HG02943 (cell line): ENCODE results near the gene ARFGEF3.

Experiments used
- ATAC-seq: cut with Tn5 transposase; IDR thresholded peaks from one replicate; pipeline ENCODE4 v1.9.1; 2021; ENCODE audit warnings: mild to moderate bottlenecking, low read depth, moderate library complexity; ENCODE audit not compliant: unreplicated experiment

The ARFGEF3 gene

DNA sequence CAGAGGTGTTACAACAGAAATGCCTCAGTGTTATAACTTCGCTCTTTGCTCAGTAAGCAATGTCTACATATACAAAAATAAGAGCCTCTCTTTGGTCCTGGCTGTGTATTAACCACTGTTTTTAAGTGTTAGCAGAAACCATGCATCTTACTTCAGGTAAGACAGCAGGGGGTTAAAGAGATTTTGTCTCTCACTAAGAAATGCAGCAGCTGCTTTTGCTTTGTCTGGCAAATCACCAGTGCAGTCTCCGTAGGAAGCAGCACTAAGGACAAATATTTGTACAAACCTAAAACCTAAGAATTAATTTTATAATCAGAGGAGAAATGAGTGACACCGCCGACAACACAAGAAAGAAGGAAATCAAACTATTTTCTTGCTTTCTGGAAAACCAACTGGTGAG, 216.7 kb downstream of the ARFGEF3 start:
- no peak for ATAC-seq

- ATAC-seq = no peak
These were observed 220.9 kb downstream of the ARFGEF3 start for GRCh38 chr6:138382498-138383265.

- ATAC-seq = no peak
These were observed 222.0 kb downstream of the ARFGEF3 start for GRCh38 chr6:138383776-138384175.

DNA sequence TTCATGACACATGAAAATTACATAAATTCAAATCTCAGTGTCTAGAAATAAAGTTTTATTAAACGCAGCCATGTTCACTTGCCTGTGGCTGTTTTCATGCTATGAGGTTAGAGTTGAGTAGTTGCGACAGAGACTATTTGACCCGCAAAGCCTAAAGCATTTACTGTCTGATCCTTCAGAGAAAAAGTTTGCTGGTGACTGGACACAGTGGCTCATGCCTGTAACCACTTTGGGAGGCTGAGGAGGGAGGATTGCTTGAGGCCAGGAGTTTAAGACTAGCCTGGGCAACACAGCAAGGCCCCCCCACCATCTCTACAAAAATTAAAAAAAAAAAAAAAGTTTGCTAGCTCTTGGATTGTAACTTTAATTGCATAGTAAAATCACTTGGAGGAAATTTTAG, 225.2 kb downstream of the ARFGEF3 start:
- ATAC-seq = no peak

GRCh38 chr6:138387577-138388368, 226.0 kb downstream of the ARFGEF3 start:
- no peak for ATAC-seq

DNA sequence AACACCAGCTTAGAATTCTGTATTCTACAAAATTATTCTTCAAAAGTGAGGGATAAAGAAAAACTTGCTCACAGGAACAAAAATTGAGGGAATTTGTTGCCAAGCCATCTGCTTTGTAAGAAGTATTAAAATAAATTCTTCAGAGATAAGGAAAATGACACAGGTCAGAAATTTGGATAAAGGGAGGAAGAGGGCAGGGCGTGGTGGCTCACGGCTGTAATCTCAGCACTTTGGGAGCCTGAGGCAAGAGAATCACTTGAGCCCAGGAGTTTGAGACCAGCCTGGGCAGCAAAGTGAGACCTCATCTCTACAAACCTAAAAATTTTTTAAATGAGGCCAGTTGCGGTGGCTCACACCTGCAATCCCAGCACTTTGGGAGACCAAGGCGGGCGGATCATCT, 227.8 kb downstream of the ARFGEF3 start:
- ATAC-seq = no peak
